Breast epithelium (tissue), 3 donors: Measurements from ENCODE around the gene RFC1.

Experiments used
- POLR2A ChIP-seq: fragments of 450-650 bp; IDR thresholded peaks from one replicate; pipeline ENCODE4 v1.6.1; 2016; ENCODE audit warnings: antibody characterized with exemption, mild to moderate bottlenecking, moderate library complexity
- TF ChIP-seq, protein P1 (sequence below), 3 donors: fragments of 450-650 bp; IDR thresholded peaks; one replicate each; pipeline ENCODE4 v1.5.1; 2016 to 2017; ENCODE audit warnings: antibody characterized with exemption in 3 of 3, mild to moderate bottlenecking in 3 of 3, moderate library complexity in 3 of 3

DNA sequence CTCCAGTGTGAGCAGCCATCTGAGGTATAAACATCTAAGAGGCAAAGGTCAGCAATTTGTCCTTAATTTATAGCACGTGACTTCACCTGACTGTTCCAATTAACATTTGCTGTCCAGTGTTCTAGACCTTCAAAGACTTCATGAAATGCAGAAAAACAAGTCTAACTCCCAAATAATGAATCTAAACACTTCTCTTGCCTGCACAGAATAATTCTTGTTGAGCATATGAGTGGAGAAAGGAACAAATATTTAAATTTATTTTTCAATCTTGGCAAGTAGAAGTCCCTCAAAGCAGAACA, 12.0 kb downstream of the RFC1 start:
- TF ChIP-seq, protein P1, sequence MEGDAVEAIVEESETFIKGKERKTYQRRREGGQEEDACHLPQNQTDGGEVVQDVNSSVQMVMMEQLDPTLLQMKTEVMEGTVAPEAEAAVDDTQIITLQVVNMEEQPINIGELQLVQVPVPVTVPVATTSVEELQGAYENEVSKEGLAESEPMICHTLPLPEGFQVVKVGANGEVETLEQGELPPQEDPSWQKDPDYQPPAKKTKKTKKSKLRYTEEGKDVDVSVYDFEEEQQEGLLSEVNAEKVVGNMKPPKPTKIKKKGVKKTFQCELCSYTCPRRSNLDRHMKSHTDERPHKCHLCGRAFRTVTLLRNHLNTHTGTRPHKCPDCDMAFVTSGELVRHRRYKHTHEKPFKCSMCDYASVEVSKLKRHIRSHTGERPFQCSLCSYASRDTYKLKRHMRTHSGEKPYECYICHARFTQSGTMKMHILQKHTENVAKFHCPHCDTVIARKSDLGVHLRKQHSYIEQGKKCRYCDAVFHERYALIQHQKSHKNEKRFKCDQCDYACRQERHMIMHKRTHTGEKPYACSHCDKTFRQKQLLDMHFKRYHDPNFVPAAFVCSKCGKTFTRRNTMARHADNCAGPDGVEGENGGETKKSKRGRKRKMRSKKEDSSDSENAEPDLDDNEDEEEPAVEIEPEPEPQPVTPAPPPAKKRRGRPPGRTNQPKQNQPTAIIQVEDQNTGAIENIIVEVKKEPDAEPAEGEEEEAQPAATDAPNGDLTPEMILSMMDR (IDR thresholded peaks at IDR 0.05): no peak
- TF ChIP-seq POLR2A: no peak
